ENCODE results near the gene CDC42SE2. TPM values are rescaled to one million over a fixed set of nuclear protein-coding genes. Genes with fewer than 3 reads are reported as not detected.

CDC42SE2 gene
- total RNA-seq, 4 donors from 2014 or later: 71.8 to 118 (median 91.8) TPM

DNA sequence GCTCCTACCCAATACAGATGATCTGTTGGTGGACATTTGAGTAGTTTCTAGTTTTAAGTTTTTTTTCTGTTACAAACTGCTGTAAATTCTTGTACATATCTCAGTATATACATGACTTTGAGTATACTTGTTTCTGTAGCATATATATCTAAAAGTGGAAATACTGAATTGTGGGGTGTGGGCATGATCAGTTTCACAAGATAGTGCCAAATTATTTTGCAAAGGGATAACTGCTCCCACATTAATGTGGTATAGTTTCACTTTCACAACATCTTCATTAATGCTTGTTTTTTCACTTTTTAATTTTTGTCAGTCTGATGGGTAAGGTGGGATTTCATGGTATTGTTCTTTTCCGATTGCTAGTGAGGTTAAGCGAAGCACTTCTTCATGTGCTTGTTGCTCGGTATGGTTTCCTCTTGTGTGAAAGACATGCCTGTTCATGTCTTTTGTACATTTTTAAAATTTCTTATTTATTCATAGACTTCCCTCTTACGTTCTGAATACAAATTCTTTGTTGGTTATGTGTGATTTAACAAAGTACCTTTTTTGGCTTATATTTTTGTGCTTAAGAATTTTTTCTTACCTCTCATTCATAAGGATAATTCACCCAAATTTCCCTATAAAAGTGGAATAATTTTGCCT is 103.5 kb downstream of the CDC42SE2 start:
- H3K4me3 ChIP-seq: no peak overlapping the region
- intact Hi-C loops (cut with DNase I; ENCODE audit: low total_unique reads): no loop called here
- H3K4me1 ChIP-seq: peaks cover 0 to 4% (median 0%) of the 10 kb centered on the region in 4 donors
- no peak for DNase-seq
- no peaks in the 10 kb centered on the region for H3K27me3 ChIP-seq
- no peak overlapping the region for H3K27ac ChIP-seq
- TF ChIP-seq, protein P1, sequence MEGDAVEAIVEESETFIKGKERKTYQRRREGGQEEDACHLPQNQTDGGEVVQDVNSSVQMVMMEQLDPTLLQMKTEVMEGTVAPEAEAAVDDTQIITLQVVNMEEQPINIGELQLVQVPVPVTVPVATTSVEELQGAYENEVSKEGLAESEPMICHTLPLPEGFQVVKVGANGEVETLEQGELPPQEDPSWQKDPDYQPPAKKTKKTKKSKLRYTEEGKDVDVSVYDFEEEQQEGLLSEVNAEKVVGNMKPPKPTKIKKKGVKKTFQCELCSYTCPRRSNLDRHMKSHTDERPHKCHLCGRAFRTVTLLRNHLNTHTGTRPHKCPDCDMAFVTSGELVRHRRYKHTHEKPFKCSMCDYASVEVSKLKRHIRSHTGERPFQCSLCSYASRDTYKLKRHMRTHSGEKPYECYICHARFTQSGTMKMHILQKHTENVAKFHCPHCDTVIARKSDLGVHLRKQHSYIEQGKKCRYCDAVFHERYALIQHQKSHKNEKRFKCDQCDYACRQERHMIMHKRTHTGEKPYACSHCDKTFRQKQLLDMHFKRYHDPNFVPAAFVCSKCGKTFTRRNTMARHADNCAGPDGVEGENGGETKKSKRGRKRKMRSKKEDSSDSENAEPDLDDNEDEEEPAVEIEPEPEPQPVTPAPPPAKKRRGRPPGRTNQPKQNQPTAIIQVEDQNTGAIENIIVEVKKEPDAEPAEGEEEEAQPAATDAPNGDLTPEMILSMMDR (IDR thresholded peaks at IDR 0.05): no peak
- no peak for TF ChIP-seq EP300 (IDR thresholded peaks at IDR 0.05; ENCODE audit: low read depth)
- TF ChIP-seq POLR2AphosphoS5 (IDR thresholded peaks at IDR 0.05): no peak
- TF ChIP-seq POLR2A (IDR thresholded peaks at IDR 0.05): no peak
- WGBS, 2 donors (ENCODE audit: low coverage in 1 of 2): 91% methylated on average over 4 of the region's 4 CpGs
- in situ Hi-C loops (cut with MboI; ENCODE audit: low pct_ligation_motif_present in 1 of 4, low pct_unique_long_range_greater_than_20kb in 1 of 4, low sequenced_read_pairs in 3 of 4): no loop called here
- H3K9me3 ChIP-seq: no peaks in the 10 kb centered on the region
- no peaks in the 10 kb centered on the region for H3K36me3 ChIP-seq

DNA sequence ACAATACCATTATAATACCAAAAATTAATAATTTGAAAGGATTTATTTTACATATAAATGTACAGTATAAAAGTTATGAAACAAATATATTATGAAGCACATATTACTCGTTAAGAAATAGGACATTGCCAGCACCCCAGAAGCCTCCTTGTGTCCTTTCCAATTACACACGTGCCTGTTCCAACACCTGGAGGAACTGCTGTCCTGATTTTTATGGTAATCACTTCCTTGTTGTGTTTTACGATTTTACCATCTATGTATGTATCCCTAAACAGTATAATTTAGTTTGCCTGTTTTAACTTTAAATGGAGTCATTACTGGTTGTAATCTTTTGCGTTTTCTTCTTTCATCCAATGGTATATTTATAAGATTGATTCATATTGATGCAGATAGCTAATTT is 105.0 kb downstream of the CDC42SE2 start:
- in situ Hi-C loops (cut with MboI; ENCODE audit: low pct_ligation_motif_present in 1 of 4, low pct_unique_long_range_greater_than_20kb in 1 of 4, low sequenced_read_pairs in 3 of 4): no loop called here
- Histone ChIP-seq H3K4me3 (no peak overlapping the region), H3K9me3 (no peaks in the 10 kb centered on the region), H3K4me1 (peaks cover 0 to 4% (median under 1%) of the 10 kb centered on the region in 4 donors), H3K27ac (no peak overlapping the region), H3K27me3 (no peaks in the 10 kb centered on the region), H3K36me3 (no peaks in the 10 kb centered on the region)
- DNase-seq: no peak
- intact Hi-C loops (cut with DNase I; ENCODE audit: low total_unique reads): no loop called here
- TF ChIP-seq EP300 (IDR thresholded peaks at IDR 0.05; ENCODE audit: low read depth) (no peak), POLR2A (IDR thresholded peaks at IDR 0.05) (no peak), POLR2AphosphoS5 (IDR thresholded peaks at IDR 0.05) (no peak)
- TF ChIP-seq, protein P1 (IDR thresholded peaks at IDR 0.05): no peak
- WGBS, 2 donors (ENCODE audit: low coverage in 1 of 2): 67 to 74% methylated on average over 4 of the region's 4 CpGs

DNA sequence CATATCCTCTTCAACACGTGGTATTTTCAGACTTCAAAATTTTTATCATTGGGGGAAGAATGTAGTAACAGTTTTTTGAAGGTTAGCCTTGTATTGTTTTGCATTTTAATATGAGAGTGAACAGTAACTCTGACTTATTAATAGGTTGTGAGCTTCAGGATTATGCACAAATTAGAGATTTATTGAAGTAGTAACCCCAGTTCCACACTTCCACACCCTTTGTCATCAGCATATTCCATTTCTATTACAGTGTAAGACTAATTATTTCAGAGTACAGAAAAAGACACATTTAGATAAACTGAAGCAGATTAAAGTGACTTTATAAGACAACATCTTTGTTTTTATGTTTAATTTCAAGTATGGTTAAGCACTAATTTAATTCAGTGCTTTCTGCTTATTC is 105.7 kb downstream of the CDC42SE2 start:
- WGBS, 2 donors (ENCODE audit: low coverage in 1 of 2): 74 to 75% methylated on average over 1 of the region's 1 CpG
- in situ Hi-C loops (cut with MboI; ENCODE audit: low pct_ligation_motif_present in 1 of 4, low pct_unique_long_range_greater_than_20kb in 1 of 4, low sequenced_read_pairs in 3 of 4): no loop called here
- H3K27ac ChIP-seq: no peak overlapping the region
- TF ChIP-seq, protein P1 (IDR thresholded peaks at IDR 0.05): no peak
- TF ChIP-seq POLR2AphosphoS5 (IDR thresholded peaks at IDR 0.05) (no peak), EP300 (IDR thresholded peaks at IDR 0.05; ENCODE audit: low read depth) (no peak), POLR2A (IDR thresholded peaks at IDR 0.05) (no peak)
- intact Hi-C loops (cut with DNase I; ENCODE audit: low total_unique reads): no loop called here
- DNase-seq: no peak
- H3K9me3 ChIP-seq: no peaks in the 10 kb centered on the region
- no peaks in the 10 kb centered on the region for H3K36me3 ChIP-seq
- peaks cover 0 to 8% (median 2%) of the 10 kb centered on the region in 4 donors for H3K4me1 ChIP-seq
- no peaks in the 10 kb centered on the region for H3K27me3 ChIP-seq
- H3K4me3 ChIP-seq: no peak overlapping the region

DNA sequence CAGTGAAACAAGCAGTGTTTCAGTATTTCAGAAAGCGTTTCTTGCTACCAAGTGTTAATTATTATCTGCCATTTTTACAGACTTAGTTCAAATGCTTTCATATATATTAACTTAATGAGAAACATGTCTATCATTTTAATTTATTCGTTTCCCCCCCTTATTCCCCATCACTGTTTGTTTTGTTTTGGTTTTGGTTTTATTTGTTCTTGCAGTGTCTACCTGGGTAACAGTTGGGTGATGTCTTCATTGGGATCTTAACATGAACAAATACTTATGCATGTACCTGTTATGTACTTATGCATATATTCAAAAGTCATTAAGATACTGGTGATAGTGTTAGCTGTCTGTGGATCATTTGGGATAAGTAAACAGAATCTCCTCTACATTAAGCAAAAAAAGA is 108.0 kb downstream of the CDC42SE2 start:
- no peaks in the 10 kb centered on the region for H3K9me3 ChIP-seq
- H3K4me3 ChIP-seq: no peak overlapping the region
- H3K4me1 ChIP-seq: peaks cover 0 to 17% (median 2%) of the 10 kb centered on the region in 4 donors
- no peak for TF ChIP-seq POLR2AphosphoS5 (IDR thresholded peaks at IDR 0.05)
- TF ChIP-seq, protein P1 (IDR thresholded peaks at IDR 0.05): no peak
- TF ChIP-seq EP300 (IDR thresholded peaks at IDR 0.05; ENCODE audit: low read depth): no peak
- TF ChIP-seq POLR2A (IDR thresholded peaks at IDR 0.05): no peak
- intact Hi-C loops (cut with DNase I; ENCODE audit: low total_unique reads) (no loop called here), in situ Hi-C loops (cut with MboI; ENCODE audit: low pct_ligation_motif_present in 1 of 4, low pct_unique_long_range_greater_than_20kb in 1 of 4, low sequenced_read_pairs in 3 of 4) (loop anchor here in 1 of 4 donors (10.0 kb wide), 1 partner anchor 207 kb away; the partner anchor contains the start of gene HINT1)
- 89 to 95% methylated on average over 2 of the region's 2 CpGs for WGBS, 2 donors (ENCODE audit: low coverage in 1 of 2)
- no peaks in the 10 kb centered on the region for H3K36me3 ChIP-seq
- no peak for DNase-seq
- no peak overlapping the region for H3K27ac ChIP-seq
- H3K27me3 ChIP-seq: no peaks in the 10 kb centered on the region
